ENCODE measurements around the gene C1S. TPM values are rescaled to one million over a fixed set of nuclear protein-coding genes. Genes with fewer than 3 reads are reported as not detected.

The C1S gene
- total RNA-seq, 3 donors from 2014 or later (not counting 1 experiment from before 2014, with no cell fraction given), result 1.6 to 1.9 (median 1.9) TPM

DNA sequence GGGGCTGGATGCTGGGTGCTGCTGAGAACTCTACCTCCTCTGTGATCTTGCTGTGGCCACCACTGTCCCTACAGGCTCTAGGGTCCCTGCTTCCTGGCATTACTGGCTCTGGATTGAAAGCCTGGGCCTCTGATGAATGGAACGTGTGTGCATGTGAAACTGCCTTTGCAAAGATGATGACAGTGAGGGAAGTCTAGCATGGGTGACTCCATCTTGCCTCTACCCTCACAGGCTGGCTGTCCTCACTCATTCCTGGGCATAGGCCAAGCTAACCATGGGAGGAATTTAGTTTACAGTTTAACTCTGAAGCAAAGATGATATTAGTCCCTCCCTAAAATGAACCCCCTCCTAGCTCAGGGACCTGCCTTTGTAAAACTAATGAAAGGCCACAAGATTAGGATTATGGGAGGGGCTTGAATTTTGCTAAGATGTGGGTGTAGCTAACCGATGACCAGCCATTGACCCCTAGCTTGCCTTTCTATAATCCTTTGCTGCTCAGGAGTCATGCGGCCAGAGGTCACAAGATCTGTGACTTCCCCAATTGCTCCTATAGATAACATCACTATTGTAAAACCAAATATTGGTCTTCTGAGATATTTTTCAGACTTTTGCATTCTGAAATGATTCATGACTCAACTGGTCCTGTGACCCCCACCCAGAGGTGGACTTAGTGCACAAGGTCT is 2.2 kb upstream of the C1S start:
- TF ChIP-seq, protein P1, sequence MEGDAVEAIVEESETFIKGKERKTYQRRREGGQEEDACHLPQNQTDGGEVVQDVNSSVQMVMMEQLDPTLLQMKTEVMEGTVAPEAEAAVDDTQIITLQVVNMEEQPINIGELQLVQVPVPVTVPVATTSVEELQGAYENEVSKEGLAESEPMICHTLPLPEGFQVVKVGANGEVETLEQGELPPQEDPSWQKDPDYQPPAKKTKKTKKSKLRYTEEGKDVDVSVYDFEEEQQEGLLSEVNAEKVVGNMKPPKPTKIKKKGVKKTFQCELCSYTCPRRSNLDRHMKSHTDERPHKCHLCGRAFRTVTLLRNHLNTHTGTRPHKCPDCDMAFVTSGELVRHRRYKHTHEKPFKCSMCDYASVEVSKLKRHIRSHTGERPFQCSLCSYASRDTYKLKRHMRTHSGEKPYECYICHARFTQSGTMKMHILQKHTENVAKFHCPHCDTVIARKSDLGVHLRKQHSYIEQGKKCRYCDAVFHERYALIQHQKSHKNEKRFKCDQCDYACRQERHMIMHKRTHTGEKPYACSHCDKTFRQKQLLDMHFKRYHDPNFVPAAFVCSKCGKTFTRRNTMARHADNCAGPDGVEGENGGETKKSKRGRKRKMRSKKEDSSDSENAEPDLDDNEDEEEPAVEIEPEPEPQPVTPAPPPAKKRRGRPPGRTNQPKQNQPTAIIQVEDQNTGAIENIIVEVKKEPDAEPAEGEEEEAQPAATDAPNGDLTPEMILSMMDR (IDR thresholded peaks at IDR 0.05), result no peak
- ATAC-seq (no peak), DNase-seq (no peak)
- Mint-ChIP-seq H3K27ac (no peak overlapping the region), H3K27me3 (ENCODE audit: low read depth in 2 of 2) (peaks cover 24 to 26% of the 10 kb centered on the region in 2 donors), H3K4me1 (no peaks in the 10 kb centered on the region), H3K4me3 (no peak overlapping the region), H3K36me3 (no peaks in the 10 kb centered on the region), H3K9me3 (no peaks in the 10 kb centered on the region)
- H3K27ac ChIP-seq (ENCODE audit: low read length), result no peak overlapping the region
- no peaks in the 10 kb centered on the region for H3K27me3 ChIP-seq (ENCODE audit: control insufficient read depth, insufficient read depth, low read length)
- H3K4me1 ChIP-seq (ENCODE audit: control insufficient read depth, insufficient read depth, low read length), result no peaks in the 10 kb centered on the region
- H3K4me3 ChIP-seq (ENCODE audit: low read length), result no peak overlapping the region
- WGBS (ENCODE audit: insufficient coverage), result 88% methylated on average over 3 of the region's 3 CpGs
- intact Hi-C loops (cut with micrococcal nuclease), result no loop called here
- H3K9me3 ChIP-seq (ENCODE audit: control insufficient read depth, insufficient read depth, low read length), result no peaks in the 10 kb centered on the region
- H3K36me3 ChIP-seq (ENCODE audit: control insufficient read depth, insufficient read depth, low read length), result no peaks in the 10 kb centered on the region

DNA sequence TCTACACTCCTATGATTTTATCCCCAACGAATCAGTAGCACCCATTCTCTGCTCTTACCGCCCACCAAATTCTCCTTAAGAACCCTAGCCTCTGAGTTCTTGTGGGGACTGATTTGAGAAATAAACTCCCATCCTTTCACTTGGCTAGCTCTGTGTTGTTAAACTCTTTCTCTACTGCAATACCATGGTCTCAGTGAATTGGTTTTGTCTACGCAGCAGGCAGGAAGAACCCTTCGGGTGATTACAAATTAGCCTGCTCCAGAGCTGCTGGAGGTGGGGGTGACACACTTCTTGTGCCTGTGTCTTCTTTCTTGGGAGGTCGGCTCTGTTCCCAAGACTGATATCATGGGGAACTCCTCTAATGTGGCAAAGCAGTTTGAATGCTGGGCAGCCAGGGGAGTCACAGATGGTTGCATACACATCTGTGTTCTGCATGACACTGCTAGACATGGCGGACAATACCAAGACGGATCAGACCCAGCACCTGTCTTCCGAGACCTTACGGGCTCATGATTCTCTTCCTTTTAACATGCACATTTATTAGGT is 1.6 kb upstream of the C1S start:
- H3K4me3 Mint-ChIP-seq, result no peak overlapping the region
- H3K9me3 Mint-ChIP-seq, result no peaks in the 10 kb centered on the region
- 93% methylated on average over 9 of the region's 9 CpGs for WGBS (ENCODE audit: insufficient coverage)
- Histone ChIP-seq H3K9me3 (ENCODE audit: control insufficient read depth, insufficient read depth, low read length) (no peaks in the 10 kb centered on the region), H3K4me3 (ENCODE audit: low read length) (no peak overlapping the region), H3K27me3 (ENCODE audit: control insufficient read depth, insufficient read depth, low read length) (no peaks in the 10 kb centered on the region), H3K36me3 (ENCODE audit: control insufficient read depth, insufficient read depth, low read length) (no peaks in the 10 kb centered on the region), H3K4me1 (ENCODE audit: control insufficient read depth, insufficient read depth, low read length) (no peaks in the 10 kb centered on the region), H3K27ac (ENCODE audit: low read length) (no peak overlapping the region)
- TF ChIP-seq, protein P1 (IDR thresholded peaks at IDR 0.05), result no peak
- H3K27ac Mint-ChIP-seq, result no peak overlapping the region
- intact Hi-C loops (cut with micrococcal nuclease), result no loop called here
- no peaks in the 10 kb centered on the region for H3K4me1 Mint-ChIP-seq
- DNase-seq, result no peak
- no peaks in the 10 kb centered on the region for H3K36me3 Mint-ChIP-seq
- no peak for ATAC-seq
- H3K27me3 Mint-ChIP-seq (ENCODE audit: low read depth in 2 of 2), result peaks cover 20 to 26% of the 10 kb centered on the region in 2 donors

DNA sequence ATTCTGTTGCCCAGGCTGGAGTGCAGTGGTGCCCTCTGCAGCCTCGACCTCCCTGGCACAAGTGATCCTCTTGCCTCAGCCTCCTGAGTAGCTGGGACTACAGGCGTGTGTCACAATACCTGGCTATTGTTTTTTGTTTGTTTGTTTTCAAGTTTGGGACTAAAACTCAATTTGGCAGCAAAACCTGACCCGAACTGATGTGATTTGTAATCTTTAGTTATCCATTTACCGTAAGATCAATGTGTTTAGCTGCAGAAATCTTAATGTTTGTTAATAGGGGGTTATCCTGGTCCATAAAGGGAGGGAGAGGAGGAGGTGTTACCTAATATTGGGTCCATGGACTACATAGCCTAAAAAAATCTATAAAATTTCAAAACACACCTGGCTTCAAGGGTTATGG is 738 bp upstream of the C1S start:
- Mint-ChIP-seq H3K4me3 (no peak overlapping the region), H3K27me3 (ENCODE audit: low read depth in 2 of 2) (peaks cover 11 to 21% of the 10 kb centered on the region in 2 donors), H3K4me1 (no peaks in the 10 kb centered on the region), H3K27ac (no peak overlapping the region), H3K36me3 (no peaks in the 10 kb centered on the region), H3K9me3 (no peaks in the 10 kb centered on the region)
- Histone ChIP-seq H3K27me3 (ENCODE audit: control insufficient read depth, insufficient read depth, low read length) (no peaks in the 10 kb centered on the region), H3K27ac (ENCODE audit: low read length) (no peak overlapping the region), H3K4me1 (ENCODE audit: control insufficient read depth, insufficient read depth, low read length) (no peaks in the 10 kb centered on the region), H3K9me3 (ENCODE audit: control insufficient read depth, insufficient read depth, low read length) (no peaks in the 10 kb centered on the region), H3K4me3 (ENCODE audit: low read length) (no peak overlapping the region), H3K36me3 (ENCODE audit: control insufficient read depth, insufficient read depth, low read length) (no peaks in the 10 kb centered on the region)
- intact Hi-C loops (cut with micrococcal nuclease), result no loop called here
- 86% methylated on average over 4 of the region's 4 CpGs for WGBS (ENCODE audit: insufficient coverage)
- TF ChIP-seq, protein P1 (IDR thresholded peaks at IDR 0.05), result no peak
- DNase-seq (no peak), ATAC-seq (no peak)

DNA sequence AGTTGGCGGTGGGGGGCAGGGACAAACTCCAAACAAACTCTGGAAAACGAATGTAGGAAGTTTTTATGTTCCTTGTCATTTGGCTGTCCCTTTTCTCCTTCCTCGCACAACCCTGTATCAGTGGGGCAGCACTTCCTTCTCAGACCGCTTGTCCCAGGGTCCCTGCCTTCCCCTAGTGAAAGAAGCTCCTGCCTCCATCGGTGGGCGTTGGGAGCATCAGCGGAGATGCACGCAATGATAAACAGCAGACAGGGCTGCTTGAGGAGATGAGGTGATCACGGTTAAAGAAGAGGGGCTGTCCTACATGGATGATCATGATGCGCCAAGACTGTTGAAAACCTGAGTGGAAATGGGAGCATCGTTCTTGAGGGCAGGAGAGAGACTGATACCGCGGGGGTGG is 620 bp downstream of the C1S start:
- no peaks in the 10 kb centered on the region for H3K4me1 Mint-ChIP-seq
- no peak overlapping the region for H3K4me3 Mint-ChIP-seq
- intact Hi-C loops (cut with micrococcal nuclease), result no loop called here
- DNase-seq (no peak), ATAC-seq (no peak)
- H3K27ac Mint-ChIP-seq, result no peak overlapping the region
- Histone ChIP-seq H3K4me3 (ENCODE audit: low read length) (no peak overlapping the region), H3K4me1 (ENCODE audit: control insufficient read depth, insufficient read depth, low read length) (no peaks in the 10 kb centered on the region), H3K27ac (ENCODE audit: low read length) (no peak overlapping the region), H3K36me3 (ENCODE audit: control insufficient read depth, insufficient read depth, low read length) (no peaks in the 10 kb centered on the region), H3K27me3 (ENCODE audit: control insufficient read depth, insufficient read depth, low read length) (no peaks in the 10 kb centered on the region), H3K9me3 (ENCODE audit: control insufficient read depth, insufficient read depth, low read length) (no peaks in the 10 kb centered on the region)
- 86% methylated on average over 13 of the region's 13 CpGs for WGBS (ENCODE audit: insufficient coverage)
- H3K9me3 Mint-ChIP-seq, result no peaks in the 10 kb centered on the region
- H3K27me3 Mint-ChIP-seq (ENCODE audit: low read depth in 2 of 2), result peaks cover 7 to 14% of the 10 kb centered on the region in 2 donors
- H3K36me3 Mint-ChIP-seq, result no peaks in the 10 kb centered on the region
- TF ChIP-seq, protein P1 (IDR thresholded peaks at IDR 0.05), result no peak
